Stimulated activated CD4-positive, alpha-beta T cell treated with anti-CD3 and anti-CD28 coated beads, Interleukin-4, amount 100 ng/mL, for 24 hours (primary cell): ENCODE data around the gene CSNK1G2.
A peak's percentile ranks its signal among the peaks of the same experiment; 100 is the strongest.

ENCODE experiments used
- DNase-seq: peaks from one replicate; pipeline ENCODE4 v3.0.0-alpha.2; 2020

CSNK1G2 gene

DNA sequence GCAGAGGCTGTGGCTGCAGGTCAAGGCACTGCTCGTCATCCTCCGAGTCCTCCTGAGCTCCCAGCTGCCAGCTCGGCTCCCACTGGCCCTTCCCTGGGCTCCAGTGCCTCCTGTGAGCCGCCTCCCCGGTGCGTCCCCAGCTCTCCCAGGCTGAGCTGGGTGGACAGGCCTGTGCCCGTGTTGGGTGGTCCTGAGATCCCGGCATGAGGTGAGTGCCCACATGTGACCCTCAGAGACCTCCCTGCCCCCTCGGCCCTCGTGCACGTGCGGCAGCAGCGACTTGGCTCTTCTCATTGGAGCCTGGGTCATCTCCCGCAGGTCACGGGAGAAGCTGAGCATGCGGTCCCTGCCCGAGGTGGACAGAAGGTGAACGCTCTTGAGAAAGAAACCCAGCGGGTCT, 20.3 kb upstream of the CSNK1G2 start:
- DNase-seq = no peak

DNA sequence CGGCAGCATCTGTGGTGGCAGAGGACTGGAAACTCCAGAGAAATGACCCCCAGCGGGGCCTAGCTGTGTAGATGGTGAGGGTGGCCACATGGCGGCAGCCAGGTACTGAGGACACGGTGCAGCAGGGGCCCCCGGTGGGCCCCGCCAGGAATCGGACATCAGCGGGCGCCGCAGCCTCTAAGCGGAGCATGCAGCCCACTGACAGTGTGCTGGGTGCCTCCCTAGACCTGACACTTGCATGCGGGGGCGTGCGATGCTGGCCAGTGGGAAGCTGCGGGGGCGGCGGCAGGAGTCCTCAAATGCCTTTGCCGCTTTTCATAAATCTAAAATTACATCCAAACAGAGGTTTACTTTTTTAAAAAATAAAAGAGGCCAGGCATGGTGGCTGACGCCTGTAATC, 19.6 kb upstream of the CSNK1G2 start:
- no peak for DNase-seq

DNA sequence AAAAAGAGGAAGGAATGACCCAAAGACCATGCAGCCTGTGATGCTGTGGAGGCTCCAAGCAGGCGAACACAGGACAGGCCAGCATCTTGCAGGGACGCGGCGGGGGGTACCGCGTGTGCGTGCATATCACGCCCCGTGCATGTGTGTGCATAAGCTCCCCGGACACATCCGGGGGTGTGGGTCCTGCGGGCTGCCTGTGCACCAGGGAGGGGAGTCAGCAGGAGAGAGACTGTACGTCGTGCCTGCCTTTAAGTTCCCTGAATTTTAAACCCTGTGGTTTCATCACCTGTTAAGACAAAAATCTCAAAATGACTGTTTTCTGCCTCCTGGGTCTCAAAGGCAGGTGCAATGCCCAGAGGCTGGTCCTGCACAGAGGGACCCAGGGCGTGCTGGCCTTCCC, 19.1 kb upstream of the CSNK1G2 start:
- DNase-seq = no peak

DNA sequence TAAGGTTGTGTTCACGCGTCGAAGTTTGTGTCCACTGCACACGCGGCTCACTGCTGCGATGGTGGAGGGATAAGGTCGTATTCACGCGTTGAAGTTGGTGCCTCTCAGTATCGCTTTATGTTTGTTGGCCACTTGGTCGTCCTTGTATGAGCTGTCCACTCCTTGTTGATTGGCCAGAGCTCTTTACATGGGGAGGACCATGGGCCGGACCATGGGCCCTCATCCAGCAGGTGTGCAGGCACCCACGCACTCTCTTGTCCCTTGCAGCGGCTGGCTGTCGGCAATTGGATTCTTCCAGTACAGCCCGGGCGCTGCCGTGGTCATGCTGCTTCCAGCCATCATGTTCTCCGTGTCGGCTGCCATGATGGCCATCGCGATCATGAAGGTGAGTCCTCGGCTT, 18.2 kb upstream of the CSNK1G2 start:
- DNase-seq = no peak

DNA sequence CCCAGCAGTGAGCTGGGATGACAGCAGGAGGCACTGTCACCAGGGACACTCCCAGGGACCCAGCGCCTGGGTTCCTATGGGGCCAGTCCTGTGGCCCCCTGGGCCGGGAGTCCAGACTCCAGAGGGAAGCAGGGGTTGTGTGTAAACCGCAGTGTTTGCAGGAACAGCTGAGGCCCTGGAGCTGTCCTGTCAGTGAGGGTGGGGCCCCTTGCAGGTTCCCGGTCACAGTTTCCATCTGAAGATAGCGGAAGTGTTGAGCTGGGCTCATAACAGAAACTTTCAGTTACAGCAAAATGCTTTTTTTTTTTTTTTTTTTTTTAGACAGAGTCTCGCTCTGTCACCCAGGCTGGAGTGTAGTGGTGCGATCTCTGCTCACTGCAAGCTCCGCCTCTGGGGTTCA, 17.7 kb upstream of the CSNK1G2 start:
- DNase-seq = peak; percentile 54

DNA sequence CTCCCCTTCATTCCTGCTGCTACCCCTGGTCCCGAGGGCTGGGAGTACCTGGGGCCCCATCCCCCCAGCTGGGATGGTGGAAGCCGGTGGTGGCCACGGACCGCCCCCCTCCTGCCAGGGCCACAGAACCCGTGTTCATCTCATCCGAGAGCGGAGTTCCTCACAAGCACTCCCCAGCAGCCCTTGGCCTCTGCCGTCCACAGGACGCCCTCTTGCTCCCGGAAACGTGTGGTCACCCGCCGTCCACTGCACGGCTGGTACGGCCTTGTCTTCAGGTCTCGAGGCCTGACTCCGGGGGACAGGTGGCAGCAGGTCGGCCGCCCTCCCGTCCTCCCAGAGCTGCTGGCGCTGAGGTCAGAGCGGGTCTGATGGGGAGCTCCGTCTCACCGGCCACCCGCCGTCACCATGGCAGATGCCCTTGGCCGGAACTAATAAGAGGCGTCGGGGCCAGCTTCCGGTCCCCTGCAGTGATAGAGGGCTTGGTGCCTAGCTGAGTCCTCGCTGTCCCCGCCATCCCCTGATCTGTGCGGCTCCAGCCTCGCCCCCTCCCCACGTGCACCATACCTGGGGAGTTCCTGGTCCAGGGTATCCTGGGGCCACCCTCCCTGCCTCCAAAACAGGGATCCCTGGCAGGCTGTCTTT, 16.5 kb upstream of the CSNK1G2 start:
- DNase-seq = no peak

DNA sequence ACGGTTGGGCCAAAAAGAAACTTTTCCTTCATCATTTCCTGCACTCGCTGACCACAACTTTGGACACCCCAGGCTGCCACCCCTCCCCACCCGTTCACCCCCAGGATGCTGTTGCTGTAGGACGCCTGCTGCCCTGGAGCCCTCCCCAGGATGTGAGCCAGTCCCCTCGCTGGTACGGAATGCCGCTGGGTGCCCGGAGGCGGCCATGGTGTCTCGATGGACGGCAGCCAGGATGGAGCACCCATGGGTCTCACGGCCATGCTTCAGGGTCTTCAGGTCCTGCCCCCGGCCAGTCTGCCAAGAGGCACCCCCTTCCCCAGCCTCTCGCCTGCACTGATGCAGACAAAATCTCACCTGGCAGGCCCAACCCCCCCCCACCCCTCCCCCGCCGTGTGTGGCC, 15.4 kb upstream of the CSNK1G2 start:
- no peak for DNase-seq

DNA sequence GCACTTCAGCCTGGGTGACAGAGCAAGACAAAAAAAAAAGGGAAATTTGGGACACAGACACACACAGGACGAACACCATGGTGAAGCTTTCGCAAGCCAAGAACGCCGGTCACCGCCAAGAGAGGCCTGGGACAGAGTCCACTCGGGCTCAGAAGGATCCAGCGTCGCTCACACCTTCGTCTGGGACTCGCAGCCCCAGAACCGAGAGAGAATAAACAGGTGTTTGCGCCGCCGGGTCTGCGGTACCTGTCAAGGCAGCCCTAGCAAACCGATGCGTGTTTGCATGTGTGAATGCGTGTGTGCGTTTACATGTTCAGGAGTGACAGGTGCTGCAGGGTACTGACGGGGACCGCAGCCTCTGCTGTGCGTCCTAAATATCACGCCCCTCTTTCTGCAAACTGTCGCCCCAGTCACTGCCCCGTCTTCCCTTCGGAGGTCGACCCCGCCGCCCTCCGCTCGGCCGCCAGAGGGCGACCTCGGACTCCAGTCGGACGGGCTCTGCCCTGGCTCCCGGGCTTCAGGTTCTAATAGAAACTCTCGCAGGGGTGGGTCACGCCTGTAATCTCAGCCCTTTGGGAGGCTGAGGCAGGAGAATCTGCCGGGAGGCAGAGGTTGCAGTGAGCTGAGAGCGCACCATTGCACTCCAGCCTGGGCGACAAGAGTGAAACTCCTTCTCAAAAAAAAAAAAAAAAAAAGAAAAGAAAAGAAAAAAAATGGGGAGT, 11.8 kb upstream of the CSNK1G2 start:
- DNase-seq = peak; percentile 78

DNA sequence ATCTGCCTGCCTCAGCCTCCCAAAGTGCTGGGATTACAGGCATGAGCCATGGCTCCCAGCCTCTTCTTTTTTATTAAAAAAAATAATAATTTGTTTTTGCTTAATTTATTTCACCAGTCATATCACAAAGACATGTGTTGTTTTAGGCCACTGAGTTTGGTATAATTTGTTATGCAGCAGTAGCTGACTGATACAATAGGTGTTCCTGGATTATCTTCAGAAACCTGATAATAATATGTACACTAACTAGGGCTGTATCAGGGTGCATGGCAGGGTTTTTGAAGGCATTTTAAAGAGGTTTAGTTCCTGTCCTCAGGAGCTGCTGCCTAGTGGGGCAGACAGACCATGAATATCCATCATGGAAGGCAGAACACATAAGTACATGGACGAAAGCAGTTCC, 9.5 kb upstream of the CSNK1G2 start:
- DNase-seq = no peak

DNA sequence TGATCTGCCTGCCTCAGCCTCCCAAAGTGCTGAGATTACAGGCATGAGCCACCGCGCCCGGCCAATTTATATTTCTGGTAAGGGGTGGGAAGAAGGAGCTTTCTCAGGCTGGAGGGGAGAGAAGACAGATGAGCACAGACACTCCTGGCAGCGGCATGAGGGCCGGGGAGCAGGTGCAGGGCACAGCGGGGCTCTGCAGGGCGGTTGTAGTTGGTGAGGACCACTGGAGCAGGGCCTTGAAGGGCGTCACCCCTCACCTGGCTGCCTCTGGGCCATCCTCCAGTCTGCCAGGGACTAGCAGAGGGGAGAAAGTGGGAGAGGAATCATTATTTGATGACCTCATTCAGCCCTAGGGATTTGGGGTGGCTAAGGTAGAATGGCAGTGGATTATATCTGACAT, 8.6 kb upstream of the CSNK1G2 start:
- DNase-seq = no peak

DNA sequence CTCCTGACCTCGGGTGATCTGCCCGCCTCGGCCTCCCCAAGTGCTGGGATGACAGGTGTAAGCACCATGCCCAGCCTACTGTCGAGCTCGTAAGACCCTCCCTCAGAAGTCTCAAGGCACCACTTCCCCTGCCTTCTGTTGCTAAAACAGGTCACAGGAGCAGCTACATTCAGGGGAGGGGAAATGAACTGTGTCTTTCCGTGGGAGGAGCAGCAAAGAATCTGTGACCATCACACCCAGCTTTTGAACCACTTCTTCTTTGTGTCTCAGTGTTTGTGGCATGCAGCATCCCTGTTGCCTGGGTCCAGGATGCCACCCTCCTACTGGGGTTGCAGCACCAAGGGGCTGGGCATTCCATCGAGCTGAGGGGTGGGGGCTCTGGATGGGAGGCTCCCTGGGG, 7.7 kb upstream of the CSNK1G2 start:
- no peak for DNase-seq

DNA sequence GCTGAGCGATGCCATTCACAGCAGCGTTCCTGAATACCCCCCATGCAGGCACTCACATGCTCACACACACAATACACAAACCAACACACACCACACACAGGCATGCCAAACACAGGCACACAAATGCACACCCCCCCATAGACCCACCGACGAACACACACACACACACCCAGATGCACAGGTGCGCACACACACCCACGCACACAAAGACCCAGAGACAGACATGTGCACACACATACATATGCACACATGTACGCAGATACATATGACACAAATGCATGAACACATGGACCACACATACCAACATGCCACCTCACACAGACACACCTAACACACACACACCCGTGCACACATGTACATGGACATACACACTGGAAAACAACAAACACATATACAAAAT, 7.0 kb upstream of the CSNK1G2 start:
- DNase-seq = no peak

DNA sequence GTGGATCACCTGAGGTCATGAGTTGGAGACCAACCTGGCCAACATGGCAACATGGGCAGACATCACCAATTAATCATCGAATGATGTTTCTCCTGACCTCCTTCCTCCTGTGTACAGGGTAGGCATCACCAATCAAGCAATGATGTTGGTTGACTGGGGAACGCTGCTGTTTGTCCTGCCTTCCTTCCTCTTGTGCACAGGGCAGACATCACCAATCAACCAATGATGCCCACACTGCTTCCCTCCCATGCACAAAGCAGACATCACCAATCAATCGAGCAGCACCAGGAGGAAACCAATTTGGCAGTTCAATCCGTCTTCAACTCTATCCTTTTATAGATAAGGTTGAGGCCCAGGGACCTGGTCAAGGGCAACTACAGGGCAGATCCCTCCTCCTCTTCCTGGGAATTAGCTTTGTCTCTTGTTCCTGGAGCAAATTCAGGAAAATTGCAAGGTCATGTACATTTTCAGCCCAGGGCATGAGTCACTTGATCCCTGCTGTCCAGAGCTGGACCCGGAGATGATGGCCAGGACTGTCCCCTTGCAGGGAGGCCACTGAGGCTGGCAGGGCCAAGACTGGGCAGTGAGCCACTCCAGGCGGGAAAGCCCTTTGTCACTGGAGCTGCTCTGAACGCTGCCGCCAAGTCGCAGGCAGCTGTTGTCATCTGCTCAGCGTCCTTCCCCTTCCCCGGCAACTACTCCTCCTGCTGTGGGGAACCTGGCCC, 5.3 kb upstream of the CSNK1G2 start:
- DNase-seq = no peak

DNA sequence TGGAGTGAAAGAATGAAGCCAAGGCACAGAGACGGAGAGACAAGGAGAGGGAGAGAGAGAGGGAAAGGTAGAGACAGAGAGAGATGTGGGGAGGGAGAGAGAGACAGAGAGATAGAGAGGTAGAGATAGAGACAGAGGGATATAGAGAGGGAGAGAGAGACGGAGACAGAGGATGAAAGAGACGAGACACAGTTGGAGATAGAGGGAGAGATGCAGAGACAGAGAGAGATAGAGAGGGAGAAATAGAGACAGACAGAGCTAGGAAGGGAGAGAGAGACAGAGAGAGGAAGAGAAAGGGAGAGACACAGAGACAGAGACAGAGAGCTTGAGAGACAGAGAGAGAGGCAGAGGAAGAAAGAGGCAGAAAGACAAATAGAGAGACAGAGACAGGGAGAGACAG, 4.5 kb upstream of the CSNK1G2 start:
- DNase-seq = no peak

DNA sequence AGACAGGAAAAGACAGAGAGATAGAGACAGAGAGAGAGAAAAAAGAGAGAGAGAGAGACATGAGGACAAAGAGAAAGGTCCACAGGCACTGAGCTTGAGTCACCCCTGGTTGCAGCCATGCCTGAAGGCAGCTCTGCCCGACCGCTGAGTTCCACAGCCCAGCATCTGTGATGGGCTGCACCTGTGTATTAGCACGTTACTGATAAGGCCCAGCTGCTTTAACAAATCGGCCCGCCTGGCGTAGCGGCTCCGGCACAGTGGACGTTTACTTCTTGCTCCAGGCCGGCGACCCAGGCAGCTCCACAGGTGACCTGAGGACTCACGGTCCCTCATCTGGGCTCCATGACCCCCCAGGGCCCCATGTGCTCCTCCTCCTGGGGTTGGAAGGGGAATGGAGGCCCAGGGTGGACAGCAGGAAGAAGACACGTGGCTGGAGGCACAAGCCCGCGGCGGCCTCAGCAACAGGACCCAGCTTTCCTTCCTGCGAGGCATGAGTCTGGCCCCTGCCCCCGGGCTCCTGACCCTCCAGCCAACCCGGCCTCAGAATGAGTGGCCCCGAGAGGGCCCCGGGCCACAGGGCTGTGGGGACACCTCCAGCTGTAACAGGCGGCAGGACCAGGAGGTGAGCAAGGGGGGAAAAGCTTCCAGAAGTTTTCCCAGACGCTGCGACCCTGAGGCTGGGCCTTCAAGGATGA, 3.9 kb upstream of the CSNK1G2 start:
- no peak for DNase-seq

DNA sequence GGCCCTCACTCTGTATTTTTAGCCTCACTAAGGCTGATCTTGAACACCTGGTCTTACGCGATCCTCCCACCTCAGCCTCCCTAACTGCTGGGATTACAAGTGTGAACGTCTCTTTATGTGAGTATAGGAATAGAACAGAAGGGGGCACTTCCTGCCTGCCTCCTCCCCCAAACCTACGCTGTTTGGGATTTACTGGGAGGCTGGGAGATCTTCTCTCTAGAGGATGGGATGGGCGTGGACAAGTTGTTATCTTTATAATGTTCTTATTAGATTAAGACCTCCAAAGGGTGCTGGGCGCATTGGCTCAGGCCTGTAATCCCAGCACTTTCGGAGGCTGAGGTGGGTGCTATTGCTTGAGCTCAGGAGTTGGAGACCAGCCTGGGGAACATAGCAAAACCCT, 2.9 kb upstream of the CSNK1G2 start:
- no peak for DNase-seq

DNA sequence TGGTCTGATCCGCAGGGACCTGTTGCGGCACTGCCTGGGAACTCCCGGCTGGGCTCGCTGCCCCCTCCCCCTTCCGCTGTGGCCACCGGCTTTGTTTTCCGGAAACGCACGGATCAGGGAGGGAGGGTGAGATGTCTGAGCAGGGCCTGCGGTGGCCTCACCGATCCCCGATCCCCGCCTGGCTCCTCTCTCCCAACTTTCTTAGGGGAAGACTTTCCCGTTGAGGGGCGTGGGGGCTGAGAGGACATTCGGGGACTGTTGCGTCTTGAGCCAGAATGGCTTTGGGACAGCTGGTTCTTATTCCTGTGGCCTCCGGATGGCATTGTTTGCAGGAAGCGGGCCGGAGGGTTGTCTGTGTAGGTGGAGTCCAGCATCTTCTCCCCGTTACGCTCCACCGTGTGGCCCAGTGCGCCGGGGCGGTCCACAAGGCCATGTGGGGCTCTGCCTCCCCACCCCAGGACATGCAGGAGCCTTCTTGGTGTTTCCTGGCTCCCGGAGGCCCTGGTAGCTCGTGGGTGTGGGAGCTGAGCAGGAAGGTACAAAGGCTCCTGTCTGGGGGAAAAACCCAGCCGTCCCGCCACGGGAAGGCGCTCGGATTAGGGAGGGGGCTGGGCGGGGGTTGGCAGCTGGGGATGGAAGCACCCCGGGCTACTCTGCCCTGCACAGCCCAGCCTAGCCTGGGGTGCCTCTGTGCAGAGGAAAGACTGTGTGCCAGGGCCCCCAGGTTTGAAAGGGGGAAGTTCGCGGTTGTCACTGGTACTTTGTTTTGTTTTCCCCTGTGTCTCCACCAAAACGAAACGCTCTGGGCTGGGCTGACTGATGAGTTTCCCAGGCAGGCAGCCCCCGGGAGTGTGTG, 1.3 kb downstream of the CSNK1G2 start:
- peak; percentile 72 for DNase-seq

DNA sequence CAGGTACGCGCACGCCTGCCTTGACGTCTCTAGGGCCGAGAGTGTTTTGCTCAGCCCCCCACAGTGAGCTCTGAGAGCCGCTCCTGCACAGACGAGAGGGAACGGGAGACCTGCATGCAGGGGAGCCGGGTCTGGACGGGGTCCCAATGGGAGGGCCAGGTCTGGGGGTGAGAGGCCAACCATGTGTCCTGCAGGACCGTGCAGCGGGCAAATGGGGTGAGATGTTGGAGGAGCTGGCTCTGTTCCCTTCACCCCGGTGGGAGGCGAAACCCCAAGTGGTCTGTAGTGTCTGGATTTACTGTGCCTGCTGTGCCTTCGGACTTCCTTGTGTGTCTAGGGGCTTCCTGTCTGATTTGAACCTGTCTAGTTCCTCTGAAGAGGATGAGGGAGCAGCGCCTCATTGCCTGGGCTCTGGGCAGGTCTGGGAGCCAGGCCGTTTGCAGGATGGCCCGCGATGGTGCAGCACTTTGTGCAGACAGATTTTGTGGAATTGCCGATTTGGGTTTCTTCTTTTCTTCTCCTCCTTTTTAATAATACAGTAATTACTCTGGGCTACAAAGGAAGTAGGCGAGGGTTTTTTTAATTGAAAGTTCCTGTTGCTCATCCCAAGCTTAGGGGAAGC, 2.1 kb downstream of the CSNK1G2 start:
- DNase-seq = no peak

DNA sequence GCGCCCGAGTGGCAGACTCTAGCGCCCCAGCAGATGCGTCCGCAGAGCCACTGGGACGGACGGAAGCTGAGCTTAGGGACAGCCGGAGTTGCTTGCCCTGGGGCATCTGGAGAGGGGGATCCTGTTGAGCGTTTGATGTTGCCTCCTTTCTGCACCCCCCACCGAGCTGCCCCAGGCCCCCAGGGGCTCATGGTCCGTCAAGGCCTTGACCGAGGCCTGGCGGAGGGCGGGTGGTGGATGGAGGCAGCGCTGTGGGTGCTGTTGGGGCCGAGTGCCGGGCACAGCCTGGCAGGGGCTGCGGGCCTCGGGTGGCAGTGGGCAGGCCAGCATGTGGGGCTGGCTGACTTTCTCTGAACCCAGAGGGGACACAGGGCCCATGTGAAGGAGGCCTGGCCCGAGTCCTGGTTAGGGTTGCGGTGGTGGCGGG, 2.7 kb downstream of the CSNK1G2 start:
- DNase-seq = no peak

DNA sequence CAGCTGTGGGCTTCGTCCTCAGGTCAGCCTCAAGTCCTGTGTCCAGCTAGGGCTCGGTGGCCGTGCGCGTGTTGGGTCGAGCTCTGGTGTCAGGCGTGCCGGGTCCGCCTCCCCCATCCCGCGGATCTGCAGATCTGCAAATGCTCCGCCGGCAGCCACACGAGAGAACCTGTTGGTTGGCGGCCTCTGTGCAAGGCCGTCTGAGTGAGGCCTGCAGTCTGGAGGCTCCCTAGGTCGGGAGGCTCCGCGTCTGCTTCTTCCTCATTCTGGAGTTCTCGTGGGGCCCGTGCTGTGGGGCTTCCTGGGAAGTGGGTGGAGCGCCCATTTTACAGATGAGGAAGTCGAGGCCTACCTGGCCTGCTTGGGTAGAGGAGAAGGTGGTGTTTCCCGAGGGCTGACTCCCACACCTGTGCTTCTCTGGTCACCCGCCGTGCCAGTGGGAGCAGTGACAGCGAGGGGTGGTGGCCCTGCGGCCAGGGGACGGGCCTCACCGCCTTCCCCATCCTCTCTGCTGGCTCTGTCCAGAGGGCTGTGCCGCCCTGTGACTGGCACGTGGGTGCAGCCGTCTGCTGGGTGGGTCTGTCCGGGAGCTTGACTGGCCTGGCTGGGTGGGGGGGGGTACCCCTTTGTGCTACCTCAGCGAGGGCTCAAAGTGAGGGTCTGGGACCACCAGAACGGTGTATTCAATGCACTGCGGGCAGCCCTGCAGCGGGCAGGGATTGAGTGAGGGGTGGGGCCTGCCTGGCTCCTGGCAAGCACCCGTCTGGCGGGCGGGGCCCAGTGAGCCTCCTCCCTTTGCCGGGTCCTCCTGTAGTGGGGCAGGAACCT, 3.3 kb downstream of the CSNK1G2 start:
- DNase-seq = no peak

DNA sequence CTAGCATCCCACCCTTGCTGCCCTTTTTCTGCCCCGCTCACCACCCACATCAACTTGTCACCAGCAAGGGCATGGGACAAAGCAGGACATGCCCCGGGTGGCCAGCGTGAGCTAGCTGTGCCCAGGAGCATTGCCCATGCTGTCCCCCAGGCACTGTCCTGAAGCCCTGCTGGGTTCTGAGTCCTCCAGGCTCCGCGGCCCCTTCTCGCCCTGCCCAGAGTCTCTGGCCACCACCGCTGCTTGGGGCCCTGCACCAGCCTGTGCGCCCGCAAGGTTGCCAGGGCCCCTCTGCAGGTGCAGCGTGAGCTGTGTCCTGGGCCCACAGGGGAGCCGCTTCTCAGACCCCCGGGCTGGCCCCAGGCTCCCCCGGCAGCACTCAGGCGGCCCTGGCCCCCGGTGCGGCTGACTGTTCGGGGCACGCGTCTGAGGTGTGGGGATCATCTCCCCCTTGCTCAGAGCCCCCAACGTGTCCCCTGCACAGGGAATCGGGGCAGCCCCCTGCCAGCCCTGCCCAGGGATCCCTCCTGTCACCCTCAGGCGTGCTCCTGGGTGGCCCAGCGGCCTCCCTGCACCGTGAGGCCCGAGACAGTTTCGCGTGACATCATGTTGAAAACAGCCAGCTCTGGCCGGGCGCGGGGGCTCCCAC, 4.1 kb downstream of the CSNK1G2 start:
- no peak for DNase-seq
